Kidney (tissue), 14 donors: ENCODE results near the gene BARD1. TPM values are rescaled to one million over a fixed set of nuclear protein-coding genes. Genes with fewer than 3 reads are reported as not detected.

ENCODE experiments used
- DNase-seq, 5 donors: peaks; one replicate each; pipeline ENCODE4 v3.0.0-alpha.2; 2013 to 2020
- FAIRE-seq: peaks from 2 replicates; lab custom pipeline; 2012; peaks lifted over from hg19 to GRCh38; lab: Jason Lieb, UNC
- H3K27ac ChIP-seq, 2 donors: one replicate each; pipeline ENCODE4 v1.7.0; 2013; ENCODE audit warnings: low read depth in 2 of 2, low read length in 2 of 2, inconsistent platforms in 1 of 2
- H3K27me3 ChIP-seq: one replicate; pipeline ENCODE4 v1.7.1; 2013; ENCODE audit warnings: low read length, inconsistent platforms; ENCODE audit not compliant: control insufficient read depth, insufficient read depth
- H3K36me3 ChIP-seq, 3 donors: one replicate each; pipeline versions ENCODE4 v1.7.0 to v1.7.1; 2013; ENCODE audit warnings: low read length in 3 of 3, control low read depth in 1 of 3, inconsistent platforms in 1 of 3; ENCODE audit not compliant: insufficient read depth in 3 of 3, control insufficient read depth in 2 of 3
- H3K4me1 ChIP-seq, 3 donors: one replicate each; pipeline versions ENCODE4 v1.7.0 to v1.7.1; 2013; ENCODE audit warnings: low read length in 3 of 3, inconsistent platforms in 1 of 3, low read depth in 1 of 3; ENCODE audit not compliant: control insufficient read depth in 2 of 3, insufficient read depth in 2 of 3
- H3K4me3 ChIP-seq, 3 donors: one replicate each; pipeline versions ENCODE4 v1.7.0 to v1.8.1; 2013; ENCODE audit warnings: low read length in 3 of 3, control low read depth in 1 of 3, inconsistent platforms in 1 of 3
- H3K9ac ChIP-seq, 3 donors: one replicate each; pipeline versions ENCODE4 v1.7.0 to v1.7.1; 2013; ENCODE audit warnings: low read length in 3 of 3, control low read depth in 1 of 3, inconsistent platforms in 1 of 3
- H3K9me3 ChIP-seq, 3 donors: one replicate each; pipeline versions ENCODE4 v1.7.0 to v1.7.1; 2013; ENCODE audit warnings: low read length in 3 of 3, control low read depth in 1 of 3, inconsistent platforms in 1 of 3; ENCODE audit not compliant: control insufficient read depth in 2 of 3, insufficient read depth in 1 of 3
- CTCF ChIP-seq: IDR thresholded peaks from 3 replicates; pipeline ENCODE4 v1.5.1; 2012; ENCODE audit warnings: mild to moderate bottlenecking, moderate library complexity, borderline replicate concordance; ENCODE audit not compliant: insufficient read depth; ENCODE audit errors: extremely low read depth
- intact Hi-C: fragments of 100-400 bp; cut with DNase I; formaldehyde crosslinking; loops from one replicate; pipeline ENCODE4 v1.11.1; 2022
- polyA plus RNA-seq: library from polyadenylated mRNA; stranded (reverse); fragments of 350-450 nt; fragmentation: Illumina TruSeq; extraction: RNeasy Lipid Tissue Mini Kit (QIAGEN cat#74804); gene quantifications from one replicate; pipeline ENCODE4 v1.2.3, GENCODE V29; 2014; ENCODE audit warnings: low read depth, low replicate concordance; ENCODE audit not compliant: insufficient read depth
- total RNA-seq: library from RNA; stranded (reverse); fragmentation: NEBNext Ultra II Directional; extraction: Animal tissue kit (Norgen Biotek cat#: 25700); gene quantifications from one replicate; pipeline ENCODE4 v1.2.1, GENCODE V29; 2021
- donor health status: control.
- donor health status: control.
- donor health status: control.
- donor health status: control.
- donor health status: control.
- donor health status: DM: yes; HTN: yes; CAD: no.
- donor health status: Normal renal cell carcinoma (clear cell type).

Gene BARD1
- total and polyA plus RNA-seq, 2 donors from 2014 or later: 0.90 to 9.8 TPM

DNA sequence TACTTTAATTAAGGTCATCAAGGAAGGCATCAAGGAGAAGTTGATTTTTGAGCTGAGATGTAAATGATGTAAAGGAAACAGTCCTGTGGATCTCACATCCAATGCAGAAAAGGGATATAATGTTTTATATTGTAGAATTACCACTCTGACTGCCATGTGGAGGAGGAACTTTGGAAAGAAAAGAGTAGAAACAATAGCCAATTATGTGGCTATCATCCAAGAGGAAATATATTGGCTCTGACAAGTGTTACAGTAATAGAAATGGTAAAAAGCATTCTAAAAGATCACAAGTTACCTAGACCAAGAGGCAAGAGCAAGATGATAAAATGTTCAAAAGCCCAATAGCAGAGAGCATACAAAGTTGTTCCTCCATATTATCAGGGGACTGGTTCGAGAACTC, 26.8 kb downstream of the BARD1 start:
- FAIRE-seq (no peak), DNase-seq (no peak)
- H3K9me3 ChIP-seq: no peaks in the 10 kb centered on the region
- intact Hi-C loops: no loop called here
- H3K27me3 ChIP-seq: no peaks in the 10 kb centered on the region
- peaks cover 0 to 11% (median 0%) of the 10 kb centered on the region in 3 donors for H3K36me3 ChIP-seq
- no peak overlapping the region for H3K27ac ChIP-seq
- no peak for TF ChIP-seq CTCF
- no peak overlapping the region for H3K4me3 ChIP-seq
- H3K9ac ChIP-seq: no peak overlapping the region
- H3K4me1 ChIP-seq: no peaks in the 10 kb centered on the region

- Histone ChIP-seq H3K4me3 (no peak overlapping the region), H3K9ac (no peak overlapping the region), H3K4me1 (no peaks in the 10 kb centered on the region), H3K36me3 (peaks cover 0 to 11% (median 0%) of the 10 kb centered on the region in 3 donors), H3K27ac (no peak overlapping the region), H3K27me3 (no peaks in the 10 kb centered on the region), H3K9me3 (no peaks in the 10 kb centered on the region)
- no peak for TF ChIP-seq CTCF
- DNase-seq (no peak), FAIRE-seq (no peak)
- intact Hi-C loops: no loop called here
Measured at GRCh38 chr2:214781226-214781625, 28.3 kb downstream of the BARD1 start.

DNA sequence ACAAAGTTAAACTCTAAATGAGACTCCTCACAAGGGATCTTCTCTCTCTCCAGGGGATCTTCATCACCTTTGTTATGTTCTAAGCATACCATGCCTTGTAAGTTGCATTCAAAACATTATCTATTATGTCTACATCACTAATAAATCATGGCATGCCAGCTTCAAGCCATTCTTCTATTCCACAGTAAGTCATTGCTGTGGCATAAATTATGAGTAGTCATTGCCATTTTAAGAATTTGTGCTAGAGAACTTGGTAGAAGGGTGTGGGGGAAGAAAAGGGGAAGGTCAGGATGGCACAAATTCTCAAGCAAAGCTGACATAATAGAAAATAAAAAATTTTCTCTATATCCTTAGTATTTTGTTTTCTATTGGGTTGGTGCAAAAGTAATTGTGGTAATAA, 33.5 kb downstream of the BARD1 start:
- Histone ChIP-seq H3K27me3 (no peaks in the 10 kb centered on the region), H3K4me1 (no peaks in the 10 kb centered on the region), H3K9ac (no peak overlapping the region), H3K4me3 (no peak overlapping the region), H3K36me3 (peaks cover 0 to 7% (median 0%) of the 10 kb centered on the region in 3 donors), H3K9me3 (peaks cover 0 to 2% (median 0%) of the 10 kb centered on the region in 3 donors), H3K27ac (no peak overlapping the region)
- DNase-seq: no peak
- no peak for FAIRE-seq
- TF ChIP-seq CTCF: no peak
- intact Hi-C loops: no loop called here

- H3K4me3 ChIP-seq: no peak overlapping the region
- H3K27ac ChIP-seq: no peak overlapping the region
- intact Hi-C loops: no loop called here
- H3K36me3 ChIP-seq: no peaks in the 10 kb centered on the region
- H3K9me3 ChIP-seq: peaks cover 0 to 2% (median 0%) of the 10 kb centered on the region in 3 donors
- no peak overlapping the region for H3K9ac ChIP-seq
- no peak for FAIRE-seq
- TF ChIP-seq CTCF: no peak
- DNase-seq: no peak
- no peaks in the 10 kb centered on the region for H3K4me1 ChIP-seq
- no peaks in the 10 kb centered on the region for H3K27me3 ChIP-seq
Measured at GRCh38 chr2:214774108-214774507, 35.4 kb downstream of the BARD1 start.
